GM20000 (cell line): ENCODE data around the gene MLYCD.

Source experiments
- DNase-seq: peaks from one replicate; pipeline ENCODE4 v3.0.0; 2012; ENCODE audit warnings: low spot score
- CTCF ChIP-seq: IDR thresholded peaks from 2 replicates; pipeline ENCODE4 v1.5.1; 2012; ENCODE audit warnings: mild to moderate bottlenecking, control low read depth; ENCODE audit errors: extremely low read depth, missing control alignments

The MLYCD gene

GRCh38 chr16:83974475-83974874 lies 75.6 kb downstream of the MLYCD start:
- no peak for DNase-seq
- no peak for TF ChIP-seq CTCF

GRCh38 chr16:83975590-83976260 lies 76.8 kb downstream of the MLYCD start:
- TF ChIP-seq CTCF: no peak
- DNase-seq: no peak
